NCI-H526 (cell line): ENCODE measurements around the gene MGMT.

Experiments used
- DNase-seq, 2 experiments: peaks; one replicate each; lab custom pipeline; 2025; lab: John Stamatoyannopoulos, UW

MGMT gene

GRCh38 chr10:129709627-129710509 lies 242.8 kb downstream of the MGMT start:
- DNase-seq = no peak

- DNase-seq = peak; percentile 15 to 20
Observed at GRCh38 chr10:129710510-129710847, 243.4 kb downstream of the MGMT start.

- no peak for DNase-seq
Observed at GRCh38 chr10:129711291-129711690, 244.2 kb downstream of the MGMT start.

- DNase-seq = no peak
Observed at GRCh38 chr10:129712000-129712399, 245.0 kb downstream of the MGMT start.

GRCh38 chr10:129713659-129714265 lies 246.7 kb downstream of the MGMT start:
- DNase-seq = no peak

GRCh38 chr10:129715805-129716204 lies 248.8 kb downstream of the MGMT start:
- no peak for DNase-seq

- DNase-seq = no peak
Observed at GRCh38 chr10:129716211-129716681, 249.2 kb downstream of the MGMT start.

- no peak for DNase-seq
Observed at GRCh38 chr10:129716881-129717280, 249.8 kb downstream of the MGMT start.

- no peak for DNase-seq
Observed at GRCh38 chr10:129717816-129718547, 250.9 kb downstream of the MGMT start.

- DNase-seq = no peak
Observed at GRCh38 chr10:129718548-129719414, 251.7 kb downstream of the MGMT start.

- no peak for DNase-seq
Observed at GRCh38 chr10:129719415-129719739, 252.3 kb downstream of the MGMT start.

GRCh38 chr10:129719889-129720590 lies 253.0 kb downstream of the MGMT start:
- no peak for DNase-seq

GRCh38 chr10:129725011-129725410 lies 258.0 kb downstream of the MGMT start:
- DNase-seq = no peak

GRCh38 chr10:129725482-129725881 lies 258.4 kb downstream of the MGMT start:
- DNase-seq = no peak

- no peak for DNase-seq
Observed at GRCh38 chr10:129725890-129726631, 259.0 kb downstream of the MGMT start.

- no peak for DNase-seq
Observed at GRCh38 chr10:129727071-129727470, 260.0 kb downstream of the MGMT start.

GRCh38 chr10:129727495-129727894 lies 260.5 kb downstream of the MGMT start:
- no peak for DNase-seq

GRCh38 chr10:129728246-129728820 lies 261.3 kb downstream of the MGMT start:
- DNase-seq = no peak

- peak in 1 of 2 experiments; percentile 12 for DNase-seq
Observed at GRCh38 chr10:129728905-129729795, 262.1 kb downstream of the MGMT start.
